WTC11 (cell line): Measurements from ENCODE around the gene CLCF1. TPM values are rescaled to one million over a fixed set of nuclear protein-coding genes. Genes with fewer than 3 reads are reported as not detected.
A peak's percentile ranks its signal among the peaks of the same experiment; 100 is the strongest.

Experiments
- ATAC-seq: fragments of 200-7000 bp; cut with Tn5 transposase; 2 replicates; pipeline ENCODE4 v1.10.0; 2021; ENCODE audit warnings: mild to moderate bottlenecking, moderate library complexity
- CTCF ChIA-PET: fragments of 300-600 bp; sonication (Branson Sonifier 250); formaldehyde crosslinking; loops from one replicate; lab custom pipeline; 2021; ENCODE audit warnings: antibody characterized with exemption; lab: Charles Lee
- POLR2A ChIA-PET: fragments of 350-600 bp; sonication (Branson Sonifier 250); formaldehyde crosslinking; loops from one replicate; lab custom pipeline; 2021; ENCODE audit warnings: antibody characterized with exemption; lab: Charles Lee
- DNase-seq: peaks from one replicate; pipeline ENCODE4 v3.0.0; 2021; ENCODE audit warnings: low spot score
- H3K27ac Mint-ChIP-seq: 2 replicates; pipeline ENCODE4 v1.8.0; 2021; ENCODE audit warnings: mixed read lengths
- H3K27me3 Mint-ChIP-seq: 2 replicates; pipeline ENCODE4 v1.8.0; 2021; ENCODE audit warnings: low read depth, mild to moderate bottlenecking, moderate library complexity, mixed read lengths
- H3K36me3 Mint-ChIP-seq: 2 replicates; pipeline ENCODE4 v1.8.0; 2021; ENCODE audit warnings: mixed read lengths
- H3K4me1 Mint-ChIP-seq: 2 replicates; pipeline ENCODE4 v1.8.0; 2022; ENCODE audit warnings: mixed read lengths
- H3K4me3 Mint-ChIP-seq: 2 replicates; pipeline ENCODE4 v1.8.0; 2021; ENCODE audit warnings: mild to moderate bottlenecking, moderate library complexity, mixed read lengths
- H3K9me3 Mint-ChIP-seq: 2 replicates; pipeline ENCODE4 v1.8.0; 2021; ENCODE audit warnings: mixed read lengths
- ARID4B ChIP-seq: sonication (generic); formaldehyde crosslinking; IDR thresholded peaks from 2 replicates; pipeline ENCODE4 v1.8.0; 2023; ENCODE audit warnings: missing genetic modification reagents, mild to moderate bottlenecking, borderline replicate concordance
- CTCF ChIP-seq: fragments of 200-600 bp; IDR thresholded peaks from 2 replicates; pipeline ENCODE4 v1.8.0; 2022; ENCODE audit warnings: antibody characterized with exemption
- E2F1 ChIP-seq: sonication (generic); formaldehyde crosslinking; IDR thresholded peaks from 2 replicates; pipeline ENCODE4 v1.8.0; 2022; ENCODE audit warnings: mild to moderate bottlenecking, missing genetic modification reagents
- JUN ChIP-seq: sonication (generic); formaldehyde crosslinking; IDR thresholded peaks from 2 replicates; pipeline ENCODE4 v1.8.0; 2023; ENCODE audit warnings: mild to moderate bottlenecking, missing genetic modification reagents
- MLX ChIP-seq: sonication (generic); formaldehyde crosslinking; IDR thresholded peaks from 2 replicates; pipeline ENCODE4 v1.8.1; 2023; ENCODE audit warnings: mild to moderate bottlenecking, missing genetic modification reagents, moderate library complexity
- NFATC4 ChIP-seq: fragments of 250-450 bp; sonication (Bioruptor Pico); IDR thresholded peaks from 2 replicates; pipeline ENCODE4 v1.9.0; 2021; ENCODE audit warnings: mild to moderate bottlenecking
- NFYB ChIP-seq: sonication (generic); formaldehyde crosslinking; conservative IDR thresholded peaks from 2 replicates; pipeline ENCODE4 v1.8.0; 2022; ENCODE audit warnings: low read depth, missing genetic modification reagents
- NR3C1 ChIP-seq: sonication (generic); formaldehyde crosslinking; conservative IDR thresholded peaks from 2 replicates; pipeline ENCODE4 v1.8.1; 2023; ENCODE audit warnings: low read depth, mild to moderate bottlenecking, missing genetic modification reagents
- SMAD3 ChIP-seq: sonication (generic); formaldehyde crosslinking; IDR thresholded peaks from 2 replicates; pipeline ENCODE4 v1.8.0; 2022; ENCODE audit warnings: missing genetic modification reagents, mild to moderate bottlenecking, borderline replicate concordance
- SOX15 ChIP-seq: fragments of 250-450 bp; sonication (Bioruptor Pico); IDR thresholded peaks from 2 replicates; pipeline ENCODE4 v1.9.0; 2021; ENCODE audit warnings: mild to moderate bottlenecking
- SP1 ChIP-seq: sonication (generic); formaldehyde crosslinking; conservative IDR thresholded peaks from 2 replicates; pipeline ENCODE4 v1.8.1; 2022; ENCODE audit warnings: missing genetic modification reagents
- USF2 ChIP-seq: sonication (generic); formaldehyde crosslinking; IDR thresholded peaks from 2 replicates; pipeline ENCODE4 v1.8.1; 2023; ENCODE audit warnings: mild to moderate bottlenecking, missing genetic modification reagents, moderate library complexity
- ZBTB43 ChIP-seq: sonication (generic); formaldehyde crosslinking; IDR thresholded peaks from 2 replicates; pipeline ENCODE4 v1.8.1; 2023; ENCODE audit warnings: mild to moderate bottlenecking, missing genetic modification reagents
- ZNF121 ChIP-seq: sonication (generic); formaldehyde crosslinking; IDR thresholded peaks from 2 replicates; pipeline ENCODE4 v1.8.0; 2023; ENCODE audit warnings: missing genetic modification reagents
- ZNF263 ChIP-seq: sonication (generic); formaldehyde crosslinking; IDR thresholded peaks from 2 replicates; pipeline ENCODE4 v1.8.1; 2022; ENCODE audit warnings: low read depth, mild to moderate bottlenecking, moderate library complexity, missing genetic modification reagents
- ZNF416 ChIP-seq: fragments of 250-450 bp; sonication (Bioruptor Pico); IDR thresholded peaks from 2 replicates; pipeline ENCODE4 v1.9.0; 2021; ENCODE audit warnings: mild to moderate bottlenecking, inconsistent platforms
- ZNF425 ChIP-seq: fragments of 250-450 bp; sonication (Bioruptor Pico); conservative IDR thresholded peaks from 2 replicates; pipeline ENCODE4 v1.9.0; 2021; ENCODE audit warnings: mild to moderate bottlenecking
- total RNA-seq: library from RNA; stranded (reverse); gene quantifications from 3 replicates; pipeline ENCODE4 v1.2.3, GENCODE V29; 2021

CLCF1 gene
- total RNA-seq, 1 experiment from 2014 or later: 0.92 TPM

GRCh38 chr11:67357831-67358670, 15.3 kb downstream of the CLCF1 start (continued):
- TF ChIP-seq MLX (CRISPR knock-in tag): no peak

- Mint-ChIP-seq H3K27me3 (peaks cover 32% of the 10 kb centered on the region), H3K27ac (no peak overlapping the region), H3K9me3 (no peaks in the 10 kb centered on the region), H3K4me3 (no peak overlapping the region), H3K36me3 (no peaks in the 10 kb centered on the region), H3K4me1 (peaks cover 24% of the 10 kb centered on the region)
- POLR2A ChIA-PET: interaction anchor here (1.0 kb wide), 1 partner anchor 19 kb away, joined by 3 read pairs; no protein-coding TSS in a partner anchor
- ATAC-seq (peak; percentile 64), DNase-seq (peak; percentile 82)
- CTCF ChIA-PET: interaction anchor here (0.7 to 10.1 kb wide), 12 partner anchors 11 to 257 kb away, joined by 3 to 842 read pairs (median 4); partner anchors contain the start of genes CLCF1, PPP1CA and RAD9A
- TF ChIP-seq SP1 (0 out of 2 replicates have a peak, but pooled peaks have one; percentile 38), CTCF (peak; percentile 91), SMAD3 (CRISPR knock-in tag) (no peak)
Observed at GRCh38 chr11:67356864-67357561, 16.4 kb downstream of the CLCF1 start.

GRCh38 chr11:67356387-67356863, 17.0 kb downstream of the CLCF1 start:
- ChIA-PET POLR2A (interaction anchor here (1.0 kb wide), 1 partner anchor 20 kb away, joined by 3 read pairs; no protein-coding TSS in a partner anchor), CTCF (interaction anchor here (0.7 to 10.1 kb wide), 10 partner anchors 10 to 258 kb away, joined by 3 to 842 read pairs (median 5); partner anchors contain the start of genes CLCF1 and PPP1CA)
- ATAC-seq (no peak), DNase-seq (no peak)
- Mint-ChIP-seq H3K4me1 (peaks cover 28% of the 10 kb centered on the region), H3K36me3 (no peaks in the 10 kb centered on the region), H3K27me3 (peaks cover 26% of the 10 kb centered on the region), H3K27ac (no peak overlapping the region), H3K9me3 (no peaks in the 10 kb centered on the region), H3K4me3 (no peak overlapping the region)
- TF ChIP-seq SOX15 (no peak), NFYB (CRISPR knock-in tag) (no peak), SMAD3 (CRISPR knock-in tag) (no peak), E2F1 (CRISPR knock-in tag) (no peak), ARID4B (no peak), NFATC4 (CRISPR knock-in tag) (no peak), ZNF263 (CRISPR knock-in tag) (no peak), ZNF121 (CRISPR knock-in tag) (no peak), NR3C1 (CRISPR knock-in tag) (no peak), JUN (CRISPR knock-in tag) (no peak), ZNF416 (no peak), ZNF425 (no peak), ZBTB43 (CRISPR knock-in tag) (no peak), USF2 (CRISPR knock-in tag) (no peak)
